Measurements from ENCODE around the gene HCFC1. TPM values are rescaled to one million over a fixed set of nuclear protein-coding genes. Genes with fewer than 3 reads are reported as not detected.

The HCFC1 gene
- 47.6 and 50.4 TPM in 2 replicates for polyA plus RNA-seq (2013)

GRCh38 chrX:153971450-153972367 is at the start of gene HCFC1:
Gene HCFC1, minus strand, starts transcription at chrX:153971818. Its CDS starts 978 bp downstream, at chrX:153970840.
- H4K8ac ChIP-seq (ENCODE audit: low read depth, low read length), result peak within 1 kb of the TSS; percentile 89
- DNase-seq, result peak; percentile 83 to 97
- peak within 1 kb of the TSS; percentile 92 for H3K4ac ChIP-seq (ENCODE audit: low read depth, low read length)
- H4K91ac ChIP-seq (ENCODE audit: low read depth, low read length), result peak within 1 kb of the TSS; percentile 96
- H3K14ac ChIP-seq (ENCODE audit: low read length), result peak within 1 kb of the TSS; percentile 89
- peak within 1 kb of the TSS; percentile 99 for H3K18ac ChIP-seq (ENCODE audit: low read length)
- peak within 1 kb of the TSS; percentile 99 for H3K9ac ChIP-seq (ENCODE audit: low read length)
- H3K4me2 ChIP-seq (ENCODE audit: low read length), result peak within 1 kb of the TSS; percentile 81
- peak within 1 kb of the TSS; percentile 77 for H2BK120ac ChIP-seq (ENCODE audit: insufficient read depth, low read length, poor library complexity)
- H3K27me3 ChIP-seq (ENCODE audit: insufficient read depth, low read length), result no peaks in the 10 kb centered on the region
- no peak within 1 kb of the TSS for H2BK12ac ChIP-seq (ENCODE audit: low read length)
- peak within 1 kb of the TSS; percentile 99 for H2AK5ac ChIP-seq (ENCODE audit: low read length)
- H2BK5ac ChIP-seq (ENCODE audit: low read depth, low read length, poor library complexity), result peak within 1 kb of the TSS; percentile 99
- peak within 1 kb of the TSS; percentile 99 for H3K27ac ChIP-seq (ENCODE audit: low read depth, low read length)
- no peaks in the 10 kb centered on the region for H3K9me3 ChIP-seq (ENCODE audit: insufficient read depth, low read depth, low read length)
- H3K23ac ChIP-seq (ENCODE audit: low read length), result no peak within 1 kb of the TSS
- peaks cover 43% of the 10 kb centered on the region for H3K79me2 ChIP-seq (ENCODE audit: control insufficient read depth, insufficient read depth, low read length, poor library complexity)
- H4K12ac ChIP-seq (ENCODE audit: low read depth, low read length), result peak within 1 kb of the TSS; percentile 99
- H3K36me3 ChIP-seq (ENCODE audit: control insufficient read depth in 1 of 2, insufficient read depth in 2 of 2, low read length in 2 of 2), result peaks cover 10 to 20% of the 10 kb centered on the region in 2 experiments
- peaks cover 7 to 14% of the 10 kb centered on the region in 2 experiments for H3K4me1 ChIP-seq (ENCODE audit: control insufficient read depth in 1 of 2, insufficient read depth in 2 of 2, low read length in 2 of 2)
- H3K4me3 ChIP-seq (ENCODE audit: low read depth, low read length), result peak within 1 kb of the TSS; percentile 98
- H3K79me1 ChIP-seq (ENCODE audit: low read length), result peaks cover 21% of the 10 kb centered on the region
- WGBS (ENCODE audit: extremely low coverage, insufficient coverage, insufficient read length), result no CpG with 5 or more reads among the region's 96 CpGs
- H2AFZ ChIP-seq (ENCODE audit: insufficient read depth, low read length, poor library complexity), result peak within 1 kb of the TSS; percentile 88

- Histone ChIP-seq H3K14ac (ENCODE audit: low read length) (no peak overlapping the region), H2BK5ac (ENCODE audit: low read depth, low read length, poor library complexity) (no peak overlapping the region), H3K9ac (ENCODE audit: low read length) (no peak overlapping the region), H3K4me2 (ENCODE audit: low read length) (no peak overlapping the region), H2BK12ac (ENCODE audit: low read length) (no peak overlapping the region), H3K36me3 (ENCODE audit: control insufficient read depth in 1 of 2, insufficient read depth in 2 of 2, low read length in 2 of 2) (peaks cover 17 to 19% of the 10 kb centered on the region in 2 experiments), H4K91ac (ENCODE audit: low read depth, low read length) (no peak overlapping the region), H2AFZ (ENCODE audit: insufficient read depth, low read length, poor library complexity) (no peak overlapping the region), H3K23ac (ENCODE audit: low read length) (no peak overlapping the region), H3K79me1 (ENCODE audit: low read length) (peaks cover 8% of the 10 kb centered on the region), H4K8ac (ENCODE audit: low read depth, low read length) (no peak overlapping the region), H2AK5ac (ENCODE audit: low read length) (peak overlapping the region; percentile 39), H3K79me2 (ENCODE audit: control insufficient read depth, insufficient read depth, low read length, poor library complexity) (peaks cover 6% of the 10 kb centered on the region), H3K27me3 (ENCODE audit: insufficient read depth, low read length) (no peaks in the 10 kb centered on the region), H2BK120ac (ENCODE audit: insufficient read depth, low read length, poor library complexity) (no peak overlapping the region), H3K4me1 (ENCODE audit: control insufficient read depth in 1 of 2, insufficient read depth in 2 of 2, low read length in 2 of 2) (peaks cover 11 to 23% of the 10 kb centered on the region in 2 experiments), H3K4ac (ENCODE audit: low read depth, low read length) (no peak overlapping the region), H3K27ac (ENCODE audit: low read depth, low read length) (peak overlapping the region; percentile 42), H3K18ac (ENCODE audit: low read length) (no peak overlapping the region), H3K9me3 (ENCODE audit: insufficient read depth, low read depth, low read length) (no peaks in the 10 kb centered on the region), H4K12ac (ENCODE audit: low read depth, low read length) (no peak overlapping the region), H3K4me3 (ENCODE audit: low read depth, low read length) (no peak overlapping the region)
- peak; percentile 44 to 51 for DNase-seq
- whole genome bisulfite sequencing (ENCODE audit: extremely low coverage, insufficient coverage, insufficient read length), result no CpG with 5 or more reads among the region's 11 CpGs
Measured at GRCh38 chrX:154021131-154021611, 49.6 kb upstream of the HCFC1 start.

GRCh38 chrX:154020536-154021115 is 49.0 kb upstream of the HCFC1 start:
- Histone ChIP-seq H2AFZ (ENCODE audit: insufficient read depth, low read length, poor library complexity) (no peak overlapping the region), H3K23ac (ENCODE audit: low read length) (no peak overlapping the region), H3K79me1 (ENCODE audit: low read length) (peaks cover 8% of the 10 kb centered on the region), H4K8ac (ENCODE audit: low read depth, low read length) (peak overlapping the region; percentile 86), H3K4me3 (ENCODE audit: low read depth, low read length) (peak overlapping the region; percentile 74), H3K4ac (ENCODE audit: low read depth, low read length) (peak overlapping the region; percentile 49), H3K4me1 (ENCODE audit: control insufficient read depth in 1 of 2, insufficient read depth in 2 of 2, low read length in 2 of 2) (peaks cover 11 to 23% of the 10 kb centered on the region in 2 experiments), H2BK5ac (ENCODE audit: low read depth, low read length, poor library complexity) (no peak overlapping the region), H4K91ac (ENCODE audit: low read depth, low read length) (peak overlapping the region; percentile 82), H3K79me2 (ENCODE audit: control insufficient read depth, insufficient read depth, low read length, poor library complexity) (peaks cover 6% of the 10 kb centered on the region), H3K18ac (ENCODE audit: low read length) (no peak overlapping the region), H2BK120ac (ENCODE audit: insufficient read depth, low read length, poor library complexity) (no peak overlapping the region), H2BK12ac (ENCODE audit: low read length) (no peak overlapping the region), H3K9me3 (ENCODE audit: insufficient read depth, low read depth, low read length) (no peaks in the 10 kb centered on the region), H3K9ac (ENCODE audit: low read length) (no peak overlapping the region), H3K36me3 (ENCODE audit: control insufficient read depth in 1 of 2, insufficient read depth in 2 of 2, low read length in 2 of 2) (peaks cover 22 to 24% of the 10 kb centered on the region in 2 experiments), H2AK5ac (ENCODE audit: low read length) (no peak overlapping the region), H3K4me2 (ENCODE audit: low read length) (peak overlapping the region; percentile 48), H3K14ac (ENCODE audit: low read length) (no peak overlapping the region), H3K27ac (ENCODE audit: low read depth, low read length) (peak overlapping the region; percentile 73), H3K27me3 (ENCODE audit: insufficient read depth, low read length) (no peaks in the 10 kb centered on the region), H4K12ac (ENCODE audit: low read depth, low read length) (peak overlapping the region; percentile 83)
- DNase-seq, result peak in 1 of 2 donors; percentile 41
- WGBS (ENCODE audit: extremely low coverage, insufficient coverage, insufficient read length), result no CpG with 5 or more reads among the region's 9 CpGs
